GM19328 (cell line): ENCODE data around the gene MACROD1.

Experiments
- ATAC-seq: cut with Tn5 transposase; IDR thresholded peaks from one replicate; pipeline ENCODE4 v1.9.1; 2021; ENCODE audit warnings: mild to moderate bottlenecking, moderate library complexity; ENCODE audit not compliant: unreplicated experiment

Gene MACROD1

GRCh38 chr11:64001484-64002420 is 164.2 kb downstream of the MACROD1 start:
- no peak for ATAC-seq

- ATAC-seq = no peak
Measured at GRCh38 chr11:64000740-64001483, 165.0 kb downstream of the MACROD1 start.

GRCh38 chr11:64000026-64000739 is 165.7 kb downstream of the MACROD1 start:
- ATAC-seq = no peak

DNA sequence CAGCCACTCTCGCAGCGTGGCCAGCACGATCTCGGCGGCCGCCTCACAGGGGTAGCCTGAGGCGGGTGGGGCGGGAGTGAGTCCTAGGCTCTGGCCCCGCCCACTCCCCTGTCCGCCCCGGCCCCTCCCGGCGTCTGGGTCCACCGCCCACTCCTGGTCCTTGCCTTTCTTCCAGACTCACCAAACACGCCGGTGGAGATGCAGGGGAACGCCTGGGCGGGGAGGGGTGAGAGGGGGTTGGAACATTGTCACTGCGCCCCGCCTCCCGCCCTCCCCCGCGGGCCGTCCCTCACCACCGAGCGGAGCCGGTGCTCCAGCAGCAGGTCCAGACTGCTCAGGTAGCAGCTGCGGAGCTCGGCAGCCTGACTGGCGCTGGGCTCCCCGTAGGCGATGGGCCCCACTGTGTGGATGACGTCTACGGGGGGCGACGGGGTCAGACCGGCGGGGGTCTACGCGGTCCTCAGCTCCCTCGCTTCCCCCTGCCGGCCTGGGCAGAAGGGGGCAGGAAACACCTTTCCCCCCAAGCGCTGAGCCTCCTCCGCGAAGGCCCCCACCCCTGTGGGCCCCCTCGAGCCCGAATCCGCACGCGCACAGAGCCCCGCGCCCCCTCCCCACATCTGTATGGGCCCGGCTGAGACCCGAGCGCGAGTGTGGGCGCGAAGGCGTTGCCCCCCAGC is 166.4 kb downstream of the MACROD1 start:
- no peak for ATAC-seq

- no peak for ATAC-seq
Measured at GRCh38 chr11:63998558-63999348, 167.2 kb downstream of the MACROD1 start.

GRCh38 chr11:63997801-63998337 is 168.0 kb downstream of the MACROD1 start:
- no peak for ATAC-seq

DNA sequence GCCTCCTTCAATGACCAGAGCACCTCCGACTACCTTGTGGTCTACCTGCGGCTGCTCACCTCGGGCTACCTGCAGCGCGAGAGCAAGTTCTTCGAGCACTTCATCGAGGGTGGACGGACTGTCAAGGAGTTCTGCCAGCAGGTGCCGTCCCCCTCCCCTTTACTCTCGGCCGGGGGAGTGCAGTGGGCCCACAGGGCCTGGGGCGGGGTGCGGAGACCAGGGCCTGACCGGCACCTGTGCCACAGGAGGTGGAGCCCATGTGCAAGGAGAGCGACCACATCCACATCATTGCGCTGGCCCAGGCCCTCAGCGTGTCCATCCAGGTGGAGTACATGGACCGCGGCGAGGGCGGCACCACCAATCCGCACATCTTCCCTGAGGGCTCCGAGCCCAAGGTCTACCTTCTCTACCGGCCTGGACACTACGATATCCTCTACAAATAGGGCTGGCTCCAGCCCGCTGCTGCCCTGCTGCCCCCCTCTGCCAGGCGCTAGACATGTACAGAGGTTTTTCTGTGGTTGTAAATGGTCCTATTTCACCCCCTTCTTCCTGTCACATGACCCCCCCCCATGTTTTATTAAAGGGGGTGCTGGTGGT is 168.7 kb downstream of the MACROD1 start:
- ATAC-seq = no peak

GRCh38 chr11:63996512-63996911 is 169.4 kb downstream of the MACROD1 start:
- ATAC-seq = no peak

DNA sequence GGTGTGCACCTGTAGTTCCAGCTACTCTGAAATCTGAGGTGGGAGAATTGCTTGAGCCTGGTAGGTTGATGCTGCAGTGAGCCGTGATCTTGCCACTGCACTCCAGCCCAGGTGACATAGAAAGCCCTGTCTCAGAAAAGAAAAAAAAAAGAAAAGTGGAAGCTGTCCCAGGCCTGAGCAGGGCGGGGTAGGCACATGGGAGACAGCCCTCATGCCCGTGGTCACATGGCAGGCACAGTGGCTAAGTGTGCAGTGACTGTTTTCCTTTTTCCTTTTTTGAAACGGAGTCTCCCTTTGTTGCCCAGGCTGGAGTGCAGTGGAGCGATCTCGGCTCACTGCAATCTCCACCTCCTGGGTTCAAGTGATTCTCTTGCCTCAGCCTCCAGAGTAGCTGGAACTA is 171.9 kb downstream of the MACROD1 start:
- ATAC-seq = no peak

GRCh38 chr11:63993100-63993499 is 172.8 kb downstream of the MACROD1 start:
- ATAC-seq = no peak

GRCh38 chr11:63991558-63991957 is 174.4 kb downstream of the MACROD1 start:
- ATAC-seq = no peak

- ATAC-seq = peak; percentile 16
Measured at GRCh38 chr11:63986932-63987513, 178.9 kb downstream of the MACROD1 start.

DNA sequence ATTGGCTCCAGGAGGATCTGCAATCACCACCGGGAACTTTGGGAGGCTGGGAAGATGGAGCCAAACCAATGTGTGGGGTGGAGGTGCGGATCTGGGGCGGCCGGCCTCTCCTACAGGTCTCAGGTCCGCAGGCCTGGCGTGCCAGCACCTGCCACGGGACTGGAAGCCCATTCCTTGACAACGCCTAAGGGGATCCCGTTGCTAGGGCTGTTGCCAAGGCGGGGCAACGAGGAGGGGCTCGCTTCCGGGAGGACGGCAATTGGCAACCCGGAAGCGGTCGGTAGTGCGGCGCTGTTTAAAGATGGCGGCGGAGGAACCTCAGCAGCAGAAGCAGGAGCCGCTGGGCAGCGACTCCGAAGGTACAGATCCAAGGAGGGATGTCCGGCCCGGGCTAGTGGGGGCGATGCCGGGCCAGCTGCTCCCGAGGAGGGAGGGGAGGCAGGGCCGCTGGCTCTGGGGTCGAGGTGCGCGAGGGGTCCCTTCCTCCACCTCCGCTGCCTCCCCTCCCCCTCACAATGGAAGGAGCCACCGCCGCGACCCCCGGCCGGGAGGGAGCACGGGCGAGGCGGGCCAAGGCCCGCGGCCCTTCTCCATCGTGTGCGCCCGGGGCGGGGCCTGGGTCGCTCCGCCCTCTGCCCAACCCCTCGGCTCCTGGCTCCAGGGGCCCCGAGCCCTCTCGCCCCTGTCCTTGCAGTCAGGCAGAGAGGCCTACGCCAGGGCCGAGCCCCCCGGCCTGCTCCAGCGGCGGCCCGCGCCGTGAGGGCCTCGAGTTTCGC is 179.6 kb downstream of the MACROD1 start, which contains the start of gene OTUB1:
Gene OTUB1, plus strand, starts transcription at position 283 of the 776 bp plus-strand sequence. Its CDS starts 19 bp downstream, at position 302.
- ATAC-seq = peak; percentile 68

GRCh38 chr11:63985812-63986155 is 180.1 kb downstream of the MACROD1 start:
- ATAC-seq = peak; percentile 44

DNA sequence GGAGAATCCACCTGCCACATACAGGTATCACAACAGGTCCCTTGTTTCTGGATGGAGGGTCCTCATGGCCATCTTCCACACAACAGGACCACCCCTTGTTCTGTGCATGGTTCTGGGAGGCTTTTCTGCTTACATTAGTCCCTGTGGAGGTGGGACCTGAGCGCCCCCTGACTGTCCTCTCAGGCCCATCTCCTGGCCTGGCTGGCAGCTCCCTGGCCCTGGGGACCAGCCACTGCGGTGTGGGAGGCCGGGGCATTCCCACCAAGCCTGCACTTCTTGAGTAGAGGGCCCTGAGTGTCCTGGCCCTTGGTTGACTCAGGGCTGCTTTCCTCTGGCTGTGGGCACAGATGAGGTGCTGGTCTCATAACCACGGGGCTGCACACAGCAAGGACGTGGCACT is 186.5 kb downstream of the MACROD1 start:
- no peak for ATAC-seq

DNA sequence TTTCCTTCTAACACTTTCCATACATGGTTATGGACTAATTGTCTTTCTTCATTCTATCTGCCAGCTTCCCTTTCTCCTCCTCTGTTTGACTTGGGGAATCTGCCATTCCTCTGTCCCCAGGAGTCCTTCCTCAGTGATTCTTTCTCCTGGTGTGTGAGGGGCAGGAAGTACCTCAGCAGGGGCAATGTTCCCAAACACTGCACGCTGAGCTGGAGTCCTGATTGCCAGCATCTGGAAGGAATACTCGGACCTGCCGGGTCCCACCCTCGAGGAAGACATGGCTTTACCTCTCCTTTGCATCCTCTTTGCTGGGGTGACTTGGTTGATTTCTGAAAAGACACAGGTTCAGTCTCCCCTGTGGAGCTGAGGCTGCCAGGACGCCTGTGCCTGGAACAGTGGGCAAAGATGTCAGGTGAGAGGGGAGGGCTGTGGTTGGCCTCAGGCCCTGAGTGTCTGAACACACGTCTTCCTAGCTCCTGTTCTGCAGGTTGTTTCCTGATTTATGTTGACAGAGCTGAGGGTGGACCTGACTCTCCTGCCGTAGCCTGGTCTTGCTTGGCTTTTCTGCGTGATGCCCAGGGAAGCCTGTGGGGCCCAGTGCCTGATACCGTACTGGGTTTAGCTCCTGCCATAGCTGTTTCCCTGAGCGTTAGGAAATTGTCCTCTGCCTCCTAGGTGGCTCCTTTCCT is 187.2 kb downstream of the MACROD1 start:
- ATAC-seq = no peak
